Activated CD8-positive, alpha-beta T cell treated with anti-CD3 and anti-CD28 coated beads, Interleukin-2, amount 10 ng/mL, durations not matched to agents 7 days and 5 days (primary cell): ENCODE data around the gene RYR2. TPM values are rescaled to one million over a fixed set of nuclear protein-coding genes. Genes with fewer than 3 reads are reported as not detected.

Source experiments
- ATAC-seq: fragments of 150-1000 bp; cut with Tn5 transposase; one replicate; pipeline ENCODE4 v1.10.0; 2021; ENCODE audit warnings: moderate library complexity
- CTCF ChIA-PET: fragments of 350-600 bp; sonication (Branson Sonifier 250); formaldehyde crosslinking; loops from one replicate; lab custom pipeline; 2021; ENCODE audit warnings: antibody characterized with exemption; lab: Charles Lee
- POLR2A ChIA-PET: fragments of 350-600 bp; sonication (Branson Sonifier 250); formaldehyde crosslinking; loops from one replicate; lab custom pipeline; 2021; ENCODE audit warnings: antibody characterized with exemption; lab: Charles Lee
- DNase-seq: peaks from one replicate; pipeline ENCODE4 v3.0.0-alpha.2; 2020
- H3K27ac Mint-ChIP-seq: one replicate; pipeline ENCODE4 v1.8.0; 2021; ENCODE audit warnings: mild to moderate bottlenecking, mixed read lengths
- H3K27me3 Mint-ChIP-seq: one replicate; pipeline ENCODE4 v1.8.0; 2021; ENCODE audit warnings: low read depth, mixed read lengths
- H3K36me3 Mint-ChIP-seq: one replicate; pipeline ENCODE4 v1.8.0; 2021; ENCODE audit warnings: low read depth, mixed read lengths
- H3K4me1 Mint-ChIP-seq: one replicate; pipeline ENCODE4 v1.8.0; 2021; ENCODE audit warnings: low read depth, mixed read lengths
- H3K4me3 Mint-ChIP-seq: one replicate; pipeline ENCODE4 v1.8.0; 2021; ENCODE audit warnings: mild to moderate bottlenecking, mixed read lengths
- H3K9me3 Mint-ChIP-seq: one replicate; pipeline ENCODE4 v1.8.0; 2022; ENCODE audit warnings: mixed read lengths; ENCODE audit not compliant: insufficient read depth
- total RNA-seq, 2 experiments: library from RNA; stranded (reverse); gene quantifications; one replicate each; pipeline ENCODE4 v1.2.3, GENCODE V29; 2021

Gene RYR2
- total RNA-seq, 2 experiments from 2014 or later = not detected

DNA sequence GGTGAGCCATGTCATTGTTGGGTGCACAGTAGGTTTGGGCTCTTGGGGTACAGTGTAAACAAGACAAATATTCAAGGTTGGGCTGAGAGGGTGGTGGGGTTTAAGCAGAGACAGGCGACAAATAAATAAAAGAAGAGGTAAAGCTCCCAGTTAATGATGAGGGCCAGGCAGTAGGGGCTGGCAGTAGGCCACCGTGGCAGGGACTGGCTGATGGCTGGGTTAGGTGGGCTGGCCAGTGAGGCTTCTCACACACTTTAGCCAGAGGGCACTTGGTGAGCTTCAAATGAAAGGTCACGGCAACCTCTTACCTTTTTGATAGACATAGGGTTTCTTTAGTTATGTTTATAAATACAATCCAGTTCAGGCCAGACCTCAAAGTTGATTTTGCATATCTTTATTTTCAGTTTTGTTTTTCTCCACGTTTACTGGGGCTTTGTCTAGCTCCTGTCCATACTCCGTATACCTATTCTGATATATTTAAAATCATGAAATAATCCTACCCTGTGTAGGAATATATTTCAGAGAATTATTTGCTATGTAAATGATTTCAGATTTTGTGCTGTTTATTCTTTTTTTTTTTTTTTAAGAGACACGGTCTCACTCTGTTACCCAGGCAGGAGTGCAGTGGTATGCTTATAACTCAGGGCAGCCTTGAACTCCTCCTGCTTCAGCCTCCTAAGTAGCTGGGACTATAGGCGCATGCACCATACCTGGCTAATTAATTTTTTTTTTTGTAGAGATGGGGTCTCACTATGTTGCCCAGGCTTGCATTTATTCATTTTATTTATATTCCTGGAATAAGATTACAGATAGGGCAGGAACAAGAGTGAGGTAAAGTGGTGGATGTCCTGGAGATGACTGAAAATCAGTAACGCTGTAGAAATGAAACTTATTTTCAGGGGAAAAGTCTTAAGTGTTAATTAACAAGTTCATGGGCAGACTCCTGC is 122.7 kb downstream of the RYR2 start:
- Mint-ChIP-seq H3K27me3 (no peaks in the 10 kb centered on the region), H3K9me3 (no peaks in the 10 kb centered on the region), H3K27ac (no peak overlapping the region), H3K4me3 (no peak overlapping the region), H3K36me3 (no peaks in the 10 kb centered on the region), H3K4me1 (no peaks in the 10 kb centered on the region)
- DNase-seq = no peak
- ChIA-PET POLR2A (no interaction called here), CTCF (no interaction called here)
- no peak for ATAC-seq

- Mint-ChIP-seq H3K36me3 (no peaks in the 10 kb centered on the region), H3K4me1 (no peaks in the 10 kb centered on the region), H3K4me3 (no peak overlapping the region), H3K27ac (no peak overlapping the region), H3K9me3 (no peaks in the 10 kb centered on the region), H3K27me3 (no peaks in the 10 kb centered on the region)
- DNase-seq = no peak
- ATAC-seq = no peak
- POLR2A ChIA-PET = no interaction called here
- CTCF ChIA-PET = no interaction called here
Observed at GRCh38 chr1:237166086-237166485, 124.1 kb downstream of the RYR2 start.

GRCh38 chr1:237166593-237167101 is 124.7 kb downstream of the RYR2 start:
- Mint-ChIP-seq H3K9me3 (no peaks in the 10 kb centered on the region), H3K4me3 (no peak overlapping the region), H3K4me1 (no peaks in the 10 kb centered on the region), H3K36me3 (no peaks in the 10 kb centered on the region), H3K27me3 (no peaks in the 10 kb centered on the region), H3K27ac (no peak overlapping the region)
- CTCF ChIA-PET = no interaction called here
- DNase-seq = no peak
- ATAC-seq = no peak
- POLR2A ChIA-PET = no interaction called here

- ChIA-PET POLR2A (interaction anchor here (0.5 kb wide), 1 partner anchor 415 kb away, joined by 3 read pairs; no protein-coding TSS in a partner anchor), CTCF (no interaction called here)
- Mint-ChIP-seq H3K4me3 (no peak overlapping the region), H3K27me3 (no peaks in the 10 kb centered on the region), H3K4me1 (no peaks in the 10 kb centered on the region), H3K36me3 (no peaks in the 10 kb centered on the region), H3K9me3 (no peaks in the 10 kb centered on the region), H3K27ac (no peak overlapping the region)
- no peak for DNase-seq
- no peak for ATAC-seq
Observed at GRCh38 chr1:237170149-237170548, 128.2 kb downstream of the RYR2 start.

DNA sequence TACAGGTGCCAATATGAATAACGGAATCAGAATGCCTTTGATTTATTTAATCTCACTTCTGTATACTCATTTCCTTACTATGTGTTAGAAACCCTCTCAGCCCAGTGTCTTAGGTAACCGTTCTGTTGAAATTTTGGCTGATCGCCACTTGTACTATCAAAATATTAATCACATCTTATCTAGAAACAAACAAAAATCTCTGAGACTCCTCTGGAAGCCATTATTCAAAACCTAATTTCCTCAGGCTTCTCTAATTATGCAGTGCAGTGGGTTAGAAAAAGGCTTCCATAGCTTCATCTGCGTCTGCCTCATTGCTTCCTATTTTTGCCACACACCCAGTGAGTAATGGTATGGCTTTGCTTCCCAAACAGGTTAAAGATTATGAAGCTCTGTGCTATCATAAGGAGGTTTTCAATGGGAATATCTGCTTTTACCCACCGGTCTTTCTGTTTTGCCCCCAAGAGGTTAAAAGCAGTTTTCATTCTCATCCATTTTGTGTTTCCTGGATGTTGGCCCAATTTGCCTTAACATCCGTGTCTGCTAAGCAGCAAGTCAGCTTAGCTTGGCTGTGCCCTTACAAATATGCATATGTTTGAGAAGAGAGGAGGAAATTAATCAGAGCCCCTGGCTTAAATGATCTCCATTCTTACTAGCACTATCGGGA is 129.6 kb downstream of the RYR2 start:
- H3K27me3 Mint-ChIP-seq = no peaks in the 10 kb centered on the region
- H3K27ac Mint-ChIP-seq = no peak overlapping the region
- CTCF ChIA-PET = no interaction called here
- POLR2A ChIA-PET = no interaction called here
- no peaks in the 10 kb centered on the region for H3K36me3 Mint-ChIP-seq
- ATAC-seq = no peak
- no peak for DNase-seq
- no peaks in the 10 kb centered on the region for H3K4me1 Mint-ChIP-seq
- no peak overlapping the region for H3K4me3 Mint-ChIP-seq
- no peaks in the 10 kb centered on the region for H3K9me3 Mint-ChIP-seq

GRCh38 chr1:237172118-237172485 is 130.1 kb downstream of the RYR2 start:
- H3K27ac Mint-ChIP-seq = no peak overlapping the region
- no peaks in the 10 kb centered on the region for H3K4me1 Mint-ChIP-seq
- H3K9me3 Mint-ChIP-seq = no peaks in the 10 kb centered on the region
- H3K27me3 Mint-ChIP-seq = no peaks in the 10 kb centered on the region
- ATAC-seq (no peak), DNase-seq (no peak)
- H3K36me3 Mint-ChIP-seq = no peaks in the 10 kb centered on the region
- no peak overlapping the region for H3K4me3 Mint-ChIP-seq
- ChIA-PET CTCF (no interaction called here), POLR2A (no interaction called here)

DNA sequence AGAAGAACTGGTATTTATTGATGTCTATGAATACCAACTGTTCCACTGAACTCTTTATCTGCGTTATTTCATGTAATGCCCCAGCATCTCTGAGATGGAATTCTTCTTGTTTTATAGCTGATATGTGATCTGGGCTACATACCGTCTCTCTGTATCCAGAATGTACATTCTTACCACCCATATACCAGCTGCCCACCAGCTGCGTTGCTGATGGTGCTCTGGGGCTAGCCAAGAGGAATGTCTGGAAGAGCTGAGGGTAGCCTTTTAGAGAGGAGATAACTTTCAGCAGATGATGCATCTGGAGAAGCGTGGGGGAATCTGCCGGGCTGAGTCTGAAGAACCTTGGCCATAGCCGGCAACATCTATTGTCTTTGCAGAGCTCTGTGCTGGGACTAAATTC is 137.5 kb downstream of the RYR2 start:
- Mint-ChIP-seq H3K27ac (no peak overlapping the region), H3K9me3 (no peaks in the 10 kb centered on the region), H3K4me3 (no peak overlapping the region), H3K27me3 (no peaks in the 10 kb centered on the region), H3K4me1 (no peaks in the 10 kb centered on the region), H3K36me3 (no peaks in the 10 kb centered on the region)
- ChIA-PET POLR2A (no interaction called here), CTCF (no interaction called here)
- ATAC-seq (no peak), DNase-seq (no peak)

- Mint-ChIP-seq H3K27me3 (no peaks in the 10 kb centered on the region), H3K27ac (no peak overlapping the region), H3K36me3 (no peaks in the 10 kb centered on the region), H3K4me3 (no peak overlapping the region), H3K9me3 (no peaks in the 10 kb centered on the region), H3K4me1 (no peaks in the 10 kb centered on the region)
- no peak for ATAC-seq
- no peak for DNase-seq
- ChIA-PET CTCF (no interaction called here), POLR2A (no interaction called here)
Observed at GRCh38 chr1:237180256-237180655, 138.3 kb downstream of the RYR2 start.

DNA sequence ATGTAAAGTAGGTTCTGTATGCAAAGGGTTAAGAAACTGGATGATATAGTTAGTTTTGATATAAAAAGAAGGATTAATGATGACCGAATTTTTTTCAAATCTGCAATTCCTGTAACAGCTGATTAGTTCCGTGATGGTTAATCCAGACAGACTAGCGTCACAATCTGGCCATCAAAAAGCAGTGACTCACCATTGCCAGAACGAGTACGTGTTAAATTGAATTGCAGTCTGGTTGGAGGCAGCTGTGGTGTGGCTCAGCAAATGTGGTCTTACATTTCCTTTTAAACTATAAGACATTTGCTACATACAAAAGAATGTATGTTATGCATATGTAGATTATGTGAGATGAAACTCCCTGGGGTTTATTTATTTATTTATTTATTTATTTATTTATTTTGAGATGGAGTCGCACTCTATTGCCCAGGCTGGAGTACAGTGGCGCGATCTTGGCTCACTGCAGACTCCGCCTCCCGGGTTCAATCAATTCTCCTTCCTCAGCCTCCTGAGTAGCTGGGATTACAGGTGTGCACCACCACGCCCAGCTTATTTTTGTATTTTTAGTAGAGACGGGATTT is 139.8 kb downstream of the RYR2 start:
- Mint-ChIP-seq H3K4me3 (no peak overlapping the region), H3K9me3 (no peaks in the 10 kb centered on the region), H3K27ac (no peak overlapping the region), H3K27me3 (no peaks in the 10 kb centered on the region), H3K36me3 (no peaks in the 10 kb centered on the region), H3K4me1 (no peaks in the 10 kb centered on the region)
- ATAC-seq (no peak), DNase-seq (no peak)
- CTCF ChIA-PET = no interaction called here
- POLR2A ChIA-PET = no interaction called here

GRCh38 chr1:237183963-237184540 is 142.1 kb downstream of the RYR2 start:
- Mint-ChIP-seq H3K9me3 (no peaks in the 10 kb centered on the region), H3K4me3 (no peak overlapping the region), H3K27me3 (no peaks in the 10 kb centered on the region), H3K4me1 (no peaks in the 10 kb centered on the region), H3K27ac (no peak overlapping the region), H3K36me3 (no peaks in the 10 kb centered on the region)
- no peak for DNase-seq
- ChIA-PET CTCF (no interaction called here), POLR2A (no interaction called here)
- no peak for ATAC-seq

DNA sequence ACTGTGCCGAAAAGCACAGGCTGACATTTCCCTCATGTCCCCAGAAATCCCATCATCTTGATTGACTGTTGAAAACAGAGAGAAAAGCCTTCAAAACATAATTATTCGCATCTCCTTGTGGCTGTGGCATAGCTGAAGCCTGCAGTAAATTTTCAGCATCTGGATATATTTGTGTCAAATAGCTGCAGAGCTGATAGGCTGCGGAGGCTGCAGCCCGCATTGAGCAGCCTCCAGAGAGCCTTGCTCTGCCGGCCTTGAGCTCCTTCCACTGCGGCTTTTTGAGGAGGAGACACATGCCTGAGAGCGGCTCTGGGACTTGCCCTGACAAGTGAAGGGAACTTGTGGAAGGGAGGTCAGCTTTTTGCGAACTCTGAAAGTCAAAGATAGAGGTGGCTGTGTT is 144.7 kb downstream of the RYR2 start:
- no peak overlapping the region for H3K4me3 Mint-ChIP-seq
- H3K4me1 Mint-ChIP-seq = no peaks in the 10 kb centered on the region
- CTCF ChIA-PET = no interaction called here
- no peaks in the 10 kb centered on the region for H3K36me3 Mint-ChIP-seq
- no peaks in the 10 kb centered on the region for H3K27me3 Mint-ChIP-seq
- no peak for ATAC-seq
- POLR2A ChIA-PET = no interaction called here
- H3K27ac Mint-ChIP-seq = no peak overlapping the region
- no peaks in the 10 kb centered on the region for H3K9me3 Mint-ChIP-seq
- no peak for DNase-seq

DNA sequence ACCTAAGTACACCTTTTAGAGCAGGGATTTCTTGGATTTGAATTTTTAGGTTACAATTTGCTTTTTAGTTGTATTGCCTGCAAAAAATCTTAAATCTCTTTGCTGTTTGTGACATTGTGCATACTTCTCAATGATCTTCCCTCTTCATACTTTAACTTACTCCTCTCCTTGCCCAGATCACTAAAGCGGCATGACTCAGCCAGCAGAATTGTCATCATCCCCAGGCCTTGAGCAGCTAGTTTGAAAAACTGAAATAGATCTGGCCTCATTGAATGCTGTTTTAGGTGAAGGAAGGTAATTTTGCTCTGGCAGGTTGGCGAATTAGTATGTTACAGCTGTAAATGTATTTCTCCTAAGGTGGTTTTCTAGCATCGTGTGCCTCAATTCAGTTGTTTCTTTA is 145.9 kb downstream of the RYR2 start:
- H3K36me3 Mint-ChIP-seq = no peaks in the 10 kb centered on the region
- no peak overlapping the region for H3K4me3 Mint-ChIP-seq
- no peak overlapping the region for H3K27ac Mint-ChIP-seq
- no peaks in the 10 kb centered on the region for H3K4me1 Mint-ChIP-seq
- ChIA-PET POLR2A (no interaction called here), CTCF (no interaction called here)
- H3K27me3 Mint-ChIP-seq = no peaks in the 10 kb centered on the region
- DNase-seq = no peak
- ATAC-seq = no peak
- no peaks in the 10 kb centered on the region for H3K9me3 Mint-ChIP-seq
